ENCODE results near the gene SLC25A31.

DNA sequence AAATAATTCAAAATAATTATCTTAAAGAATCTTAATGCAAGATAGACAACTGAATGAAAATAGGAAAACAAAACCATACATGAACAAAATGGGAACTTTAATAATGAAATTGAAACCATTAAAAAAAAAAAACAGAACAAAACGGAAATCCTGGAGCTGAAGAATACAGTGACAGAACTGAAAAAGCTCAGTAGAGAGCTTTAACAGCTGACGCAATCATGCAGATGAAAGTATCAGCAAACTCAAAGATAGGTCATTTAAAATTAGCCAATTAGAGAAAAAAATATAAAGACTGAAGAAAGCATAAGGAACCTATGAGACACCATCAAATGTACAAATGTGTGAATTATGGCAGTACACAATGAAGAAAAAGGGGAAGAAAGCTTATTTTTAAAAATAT is 18.8 kb downstream of the SLC25A31 start:
- no peak for TF ChIP-seq CTCF (IDR thresholded peaks at IDR 0.05 in 4 of 5, conservative IDR thresholded peaks at IDR 0.05 in 1 of 5)
- TF ChIP-seq POLR2A (IDR thresholded peaks at IDR 0.05): no peak
